Upper lobe of left lung (tissue), 4 donors: ENCODE measurements around the gene EXOC4.

ENCODE experiments used
- EP300 ChIP-seq, 4 donors: sonication (generic); formaldehyde crosslinking; IDR thresholded peaks; one replicate each; pipeline ENCODE4 v1.5.1; 2017; ENCODE audit warnings: antibody characterized with exemption in 4 of 4, control low read depth in 2 of 4
- POLR2A ChIP-seq, 4 donors: fragments of 450-650 bp; IDR thresholded peaks; one replicate each; pipeline ENCODE4 v1.5.1; 2016 to 2017; ENCODE audit warnings: antibody characterized with exemption in 4 of 4, mild to moderate bottlenecking in 2 of 4
- POLR2AphosphoS5 ChIP-seq, 2 donors: sonication (generic); formaldehyde crosslinking; IDR thresholded peaks; one replicate each; pipeline ENCODE4 v1.5.1; 2017; ENCODE audit warnings: antibody characterized with exemption in 2 of 2
- TF ChIP-seq, protein P1 (sequence below), 6 experiments: fragments of 450-650 bp in 4 of 6; fragments of 200-600 bp in 2 of 6; sonication (generic) in 2 of 6; IDR thresholded peaks; one replicate each; pipeline ENCODE4 v1.5.1; 2016 to 2019; ENCODE audit warnings: antibody characterized with exemption in 6 of 6

DNA sequence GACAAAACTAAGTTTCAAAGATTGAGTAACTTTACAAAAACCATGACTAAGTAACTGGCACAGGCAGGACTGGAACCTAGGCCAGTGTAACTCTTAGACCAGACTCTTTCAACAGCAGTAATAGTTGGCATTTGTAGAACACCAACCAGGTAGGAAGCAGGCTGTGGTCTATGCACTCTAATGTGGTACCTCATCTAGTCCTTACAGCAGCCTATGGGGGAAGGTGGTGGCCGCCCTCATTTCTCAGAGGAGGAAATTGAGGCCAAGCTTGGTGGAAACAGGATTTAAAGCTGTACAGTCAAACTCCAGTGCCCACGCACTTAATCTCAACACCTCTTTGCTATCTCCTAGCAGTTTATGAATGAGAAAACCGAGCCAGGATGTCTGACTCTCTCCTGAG is 708.8 kb downstream of the EXOC4 start:
- TF ChIP-seq, protein P1, sequence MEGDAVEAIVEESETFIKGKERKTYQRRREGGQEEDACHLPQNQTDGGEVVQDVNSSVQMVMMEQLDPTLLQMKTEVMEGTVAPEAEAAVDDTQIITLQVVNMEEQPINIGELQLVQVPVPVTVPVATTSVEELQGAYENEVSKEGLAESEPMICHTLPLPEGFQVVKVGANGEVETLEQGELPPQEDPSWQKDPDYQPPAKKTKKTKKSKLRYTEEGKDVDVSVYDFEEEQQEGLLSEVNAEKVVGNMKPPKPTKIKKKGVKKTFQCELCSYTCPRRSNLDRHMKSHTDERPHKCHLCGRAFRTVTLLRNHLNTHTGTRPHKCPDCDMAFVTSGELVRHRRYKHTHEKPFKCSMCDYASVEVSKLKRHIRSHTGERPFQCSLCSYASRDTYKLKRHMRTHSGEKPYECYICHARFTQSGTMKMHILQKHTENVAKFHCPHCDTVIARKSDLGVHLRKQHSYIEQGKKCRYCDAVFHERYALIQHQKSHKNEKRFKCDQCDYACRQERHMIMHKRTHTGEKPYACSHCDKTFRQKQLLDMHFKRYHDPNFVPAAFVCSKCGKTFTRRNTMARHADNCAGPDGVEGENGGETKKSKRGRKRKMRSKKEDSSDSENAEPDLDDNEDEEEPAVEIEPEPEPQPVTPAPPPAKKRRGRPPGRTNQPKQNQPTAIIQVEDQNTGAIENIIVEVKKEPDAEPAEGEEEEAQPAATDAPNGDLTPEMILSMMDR (IDR thresholded peaks at IDR 0.05) = no peak
- TF ChIP-seq POLR2A (IDR thresholded peaks at IDR 0.05) (no peak), POLR2AphosphoS5 (IDR thresholded peaks at IDR 0.05) (no peak), EP300 (IDR thresholded peaks at IDR 0.05) (no peak)
